GM19238 (cell line): ENCODE data around the gene OGN.
"Not testable (repeated sequence)": the region's sequence is repeated elsewhere in the genome, so short reads cannot be mapped to it uniquely, and the experiment has no call there.

ENCODE experiments used
- DNase-seq: peaks from one replicate; pipeline ENCODE4 v3.0.0; 2011; ENCODE audit warnings: low spot score; ENCODE audit not compliant: insufficient read length

Gene OGN, protein sequence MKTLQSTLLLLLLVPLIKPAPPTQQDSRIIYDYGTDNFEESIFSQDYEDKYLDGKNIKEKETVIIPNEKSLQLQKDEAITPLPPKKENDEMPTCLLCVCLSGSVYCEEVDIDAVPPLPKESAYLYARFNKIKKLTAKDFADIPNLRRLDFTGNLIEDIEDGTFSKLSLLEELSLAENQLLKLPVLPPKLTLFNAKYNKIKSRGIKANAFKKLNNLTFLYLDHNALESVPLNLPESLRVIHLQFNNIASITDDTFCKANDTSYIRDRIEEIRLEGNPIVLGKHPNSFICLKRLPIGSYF

DNA sequence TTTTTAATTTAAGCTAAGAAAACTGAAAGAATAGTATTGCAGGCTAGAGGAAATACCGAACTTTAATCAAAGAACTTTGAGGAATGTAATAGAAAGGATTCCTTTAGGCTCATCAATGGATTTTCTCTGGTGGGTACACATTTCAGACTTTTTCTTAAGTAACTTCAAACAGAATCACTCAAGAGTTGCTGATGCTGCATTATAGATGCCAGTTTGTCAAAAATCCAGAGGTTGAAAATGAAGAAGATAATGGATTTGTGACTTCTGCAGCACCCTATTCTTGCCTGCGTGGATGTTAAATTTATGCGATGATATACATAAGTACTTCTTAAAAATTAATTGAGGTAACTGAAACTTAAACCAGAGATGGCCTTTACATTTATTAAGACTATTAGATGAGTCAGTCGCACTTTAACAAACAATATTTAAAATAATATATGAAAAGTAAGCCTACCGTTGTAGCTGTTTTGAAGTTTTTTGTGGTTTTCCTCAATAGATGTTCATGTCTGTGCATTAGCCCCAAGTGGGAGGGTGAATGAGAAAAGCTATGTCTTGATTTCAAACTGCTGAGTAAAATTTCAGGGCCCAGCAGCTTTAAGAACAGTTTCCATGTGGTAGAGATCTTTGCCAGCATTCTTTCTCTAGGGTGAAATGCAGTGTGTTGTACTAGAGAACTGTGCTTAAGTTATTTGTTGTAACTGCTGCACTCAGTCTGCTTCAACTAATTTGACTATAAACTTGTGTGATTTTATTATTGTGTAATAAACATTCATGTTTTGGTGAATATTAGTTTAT, at the start of gene OGN:
TSS of gene OGN (minus strand) at position 537 of the 795 bp plus-strand sequence. CDS start 1,171 bp downstream, outside the sequence.
- no peak for DNase-seq

- no peak for DNase-seq
Observed at GRCh38 chr9:92446536-92446935, 42.2 kb upstream of the OGN start.

DNA sequence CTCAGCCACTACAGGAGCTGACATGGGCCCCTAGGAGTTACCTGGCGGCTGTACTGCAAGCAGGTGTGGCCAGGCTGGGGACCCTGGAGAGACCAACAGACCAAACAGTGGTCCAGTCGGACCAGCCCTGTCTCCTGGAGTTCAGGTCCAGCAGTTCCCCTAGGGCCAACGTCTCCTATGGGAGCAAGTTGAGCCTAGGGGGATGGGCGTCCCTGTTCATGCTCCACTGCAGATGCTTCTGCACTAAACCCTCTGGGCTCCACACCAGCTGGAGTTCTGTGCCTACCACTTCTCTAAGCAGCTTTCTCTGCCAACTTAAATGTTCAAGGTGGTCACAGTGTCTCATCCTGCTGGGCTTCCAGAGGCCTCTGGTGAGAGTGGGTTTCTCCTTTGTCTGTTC, 40.5 kb upstream of the OGN start:
- no peak for DNase-seq

- no peak for DNase-seq
Observed at GRCh38 chr9:92440751-92441046, 36.3 kb upstream of the OGN start.

DNA sequence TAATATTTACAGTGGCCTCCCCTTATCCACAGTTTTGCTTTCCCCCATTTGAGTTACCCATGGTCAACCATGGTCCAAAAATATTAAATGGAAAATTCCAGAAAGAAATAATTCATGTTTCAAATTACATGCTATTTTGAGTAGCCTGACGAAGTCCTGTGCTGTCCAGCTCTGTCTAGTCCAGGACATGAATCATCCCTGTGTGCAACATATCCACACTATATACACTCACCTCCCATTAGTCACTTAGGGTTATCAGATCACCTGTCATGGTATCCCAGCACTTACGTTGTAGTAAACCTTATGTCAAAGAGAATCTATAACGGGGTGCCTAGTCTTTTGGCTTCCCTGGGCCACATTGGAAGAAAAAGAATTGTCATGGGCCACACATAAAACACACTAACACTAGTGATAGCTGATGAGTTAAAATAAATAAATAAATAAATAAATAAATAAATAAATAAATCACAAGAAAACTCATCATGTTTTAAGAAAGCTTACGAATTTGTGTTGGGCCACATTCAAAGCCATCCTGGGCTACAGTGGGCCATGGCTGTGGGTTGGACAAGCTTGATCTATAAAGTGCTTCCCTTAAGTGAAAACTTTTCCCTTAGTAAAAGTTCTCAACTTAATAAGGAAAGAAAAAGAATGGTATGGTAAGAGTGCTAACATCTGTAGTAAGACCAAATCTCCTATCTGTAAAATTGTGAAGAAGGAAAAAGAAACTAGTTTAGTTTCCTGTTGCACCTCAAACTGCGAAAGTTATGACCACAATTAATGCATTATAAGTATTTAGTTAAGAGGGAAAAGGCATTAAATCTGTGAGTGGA, 35.8 kb upstream of the OGN start:
- DNase-seq = no peak

GRCh38 chr9:92438900-92439526, 34.6 kb upstream of the OGN start:
- no peak for DNase-seq

- DNase-seq = no peak
Observed at GRCh38 chr9:92435263-92435662, 30.9 kb upstream of the OGN start.

GRCh38 chr9:92432972-92433548, 28.7 kb upstream of the OGN start:
- DNase-seq = no peak

GRCh38 chr9:92432350-92432749, 28.0 kb upstream of the OGN start:
- DNase-seq = no peak

- no peak for DNase-seq
Observed at GRCh38 chr9:92429836-92430235, 25.5 kb upstream of the OGN start.

GRCh38 chr9:92426501-92427145, 22.2 kb upstream of the OGN start:
- DNase-seq = no peak

DNA sequence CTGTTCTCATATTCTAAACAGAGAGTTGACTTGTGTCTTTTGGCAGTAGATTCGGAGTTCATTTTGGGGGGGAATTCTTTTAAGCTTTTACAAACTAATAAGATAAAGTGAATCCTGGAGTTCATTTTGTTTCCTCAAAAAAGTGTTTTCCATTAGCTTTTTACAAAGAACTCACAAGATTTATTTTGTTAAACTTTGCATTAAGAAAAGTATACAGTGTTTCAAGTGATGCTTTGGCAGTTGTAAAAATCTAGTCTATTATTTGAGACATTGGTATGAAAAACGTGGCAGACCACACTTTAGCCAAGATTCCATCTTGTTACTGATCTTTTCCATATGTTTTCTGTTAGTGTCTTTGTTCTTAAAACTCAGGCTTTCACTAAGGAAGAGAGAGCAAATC, 21.1 kb upstream of the OGN start:
- DNase-seq = no peak

- DNase-seq = no peak
Observed at GRCh38 chr9:92424340-92424739, 20.0 kb upstream of the OGN start, which contains the start of gene OMD. OMD (minus strand) TSS chr9:92424471; CDS start chr9:92417558, 6,913 bp downstream.

GRCh38 chr9:92423612-92424011, 19.2 kb upstream of the OGN start:
- DNase-seq = no peak

GRCh38 chr9:92422611-92423338, 18.4 kb upstream of the OGN start:
- no peak for DNase-seq

DNA sequence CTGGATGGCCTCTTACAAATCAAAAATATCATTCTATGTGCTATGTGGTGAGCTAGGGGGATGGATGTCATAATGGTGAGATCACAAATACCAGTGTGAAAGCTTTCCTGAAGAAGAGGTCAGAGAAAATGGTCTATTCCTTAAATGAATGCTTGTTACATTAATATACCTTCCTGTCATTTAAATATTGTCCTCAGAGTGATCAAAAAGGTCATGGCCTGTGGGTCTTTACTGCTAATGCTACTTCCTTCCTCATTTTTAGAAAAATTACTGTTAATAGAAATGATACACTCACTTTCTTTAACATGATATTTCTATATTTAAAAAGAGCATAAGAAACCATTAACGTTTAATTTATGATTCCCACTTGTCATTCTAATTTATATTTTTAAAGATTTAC, 10.2 kb upstream of the OGN start:
- DNase-seq = no peak

- DNase-seq = not testable (repeated sequence)
Observed at GRCh38 chr9:92411157-92411556, 6.8 kb upstream of the OGN start.

DNA sequence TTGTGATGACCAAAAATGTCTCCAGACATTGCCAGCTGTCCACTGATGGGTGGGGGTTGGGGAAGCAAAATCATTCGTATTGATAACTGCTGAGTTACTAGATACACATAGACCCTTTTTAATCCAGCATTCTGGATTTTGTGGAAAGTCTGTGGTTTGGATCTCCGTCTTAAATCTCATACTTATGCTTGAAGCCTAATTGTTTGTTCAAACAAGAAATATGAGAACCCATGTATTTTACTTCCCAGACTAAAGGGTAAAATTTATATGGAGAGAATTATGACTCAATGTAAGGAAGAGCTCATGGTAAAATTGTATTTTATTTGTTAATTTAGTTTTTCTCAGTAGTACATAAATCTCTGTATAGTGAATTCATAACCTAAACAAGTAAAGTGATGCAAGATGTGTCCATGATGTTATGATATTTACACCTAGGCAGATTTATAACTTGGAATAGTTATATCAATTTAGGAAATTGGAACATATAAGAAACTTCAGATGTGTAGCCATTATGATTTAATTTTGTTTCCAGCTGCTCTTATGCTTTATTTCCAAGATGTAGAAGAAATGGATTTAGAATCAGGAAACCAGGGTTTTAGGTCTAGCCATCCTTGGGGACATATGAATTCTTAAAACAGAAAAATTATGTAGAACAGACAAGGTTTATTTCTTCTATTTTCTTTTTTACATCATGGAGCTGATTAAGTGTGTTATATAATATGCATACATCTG, 4.5 kb upstream of the OGN start:
- no peak for DNase-seq

- no peak for DNase-seq
Observed at GRCh38 chr9:92407818-92408217, 3.4 kb upstream of the OGN start.
